HCT116 (cell line): ENCODE data around the gene PDIA2.

Source experiments
- CEBPB ChIP-seq: IDR thresholded peaks from 2 replicates; pipeline ENCODE4 v1.6.1; 2012; ENCODE audit warnings: low read depth
- EGR1 ChIP-seq: IDR thresholded peaks from 2 replicates; pipeline ENCODE4 v1.6.1; 2012; ENCODE audit warnings: low read depth
- EZH2 ChIP-seq: fragments of 200-600 bp; sonication (generic); IDR thresholded peaks from 2 replicates; pipeline ENCODE4 v1.6.1; 2017; ENCODE audit warnings: antibody characterized with exemption, mixed run types
- EZH2phosphoT487 ChIP-seq: fragments of 200-600 bp; IDR thresholded peaks from 2 replicates; pipeline ENCODE4 v1.6.1; 2018; ENCODE audit warnings: antibody characterized with exemption, borderline replicate concordance
- JUND ChIP-seq: IDR thresholded peaks from 2 replicates; pipeline ENCODE4 v1.6.1; 2012
- POLR2A ChIP-seq: IDR thresholded peaks from 2 replicates; pipeline ENCODE4 v1.7.0; 2011; ENCODE audit warnings: borderline replicate concordance; ENCODE audit not compliant: insufficient read depth, insufficient read length; ENCODE audit errors: extremely low read depth
- POLR2AphosphoS5 ChIP-seq: IDR thresholded peaks from 2 replicates; pipeline ENCODE4 v1.6.1; 2011; ENCODE audit warnings: mild to moderate bottlenecking, low read depth, low read length, moderate library complexity
- SP1 ChIP-seq: IDR thresholded peaks from 2 replicates; pipeline ENCODE4 v1.6.1; 2012; ENCODE audit warnings: low read depth
- TCF7L2 ChIP-seq: IDR thresholded peaks from 2 replicates; pipeline ENCODE4 v1.7.0; 2011; ENCODE audit warnings: borderline replicate concordance, inconsistent platforms; ENCODE audit not compliant: insufficient read depth, insufficient read length; ENCODE audit errors: extremely low read depth
- TF ChIP-seq, protein P1 (sequence below): IDR thresholded peaks from 2 replicates; pipeline ENCODE4 v1.6.1; 2011; ENCODE audit warnings: mild to moderate bottlenecking, low read length, moderate library complexity; ENCODE audit not compliant: insufficient replicate concordance; ENCODE audit errors: extremely low read depth
- TF ChIP-seq, protein P2 (sequence below), 3 experiments: fragments of 200-600 bp in 1 of 3; sonication (generic) in 1 of 3; IDR thresholded peaks in 2 of 3; conservative IDR thresholded peaks in 1 of 3; 2 replicates each; pipeline ENCODE4 v1.5.1; 2012 to 2017; ENCODE audit warnings: low read depth in 2 of 3, low read length in 2 of 3, antibody characterized with exemption in 1 of 3, borderline replicate concordance in 1 of 3, control low read depth in 1 of 3, mild to moderate bottlenecking in 1 of 3, mixed read lengths in 1 of 3, mixed run types in 1 of 3, moderate library complexity in 1 of 3; ENCODE audit not compliant: insufficient read depth in 1 of 3
- TF ChIP-seq, protein P3 (sequence below): IDR thresholded peaks from 2 replicates; pipeline ENCODE4 v1.6.1; 2012; ENCODE audit warnings: low read depth

DNA sequence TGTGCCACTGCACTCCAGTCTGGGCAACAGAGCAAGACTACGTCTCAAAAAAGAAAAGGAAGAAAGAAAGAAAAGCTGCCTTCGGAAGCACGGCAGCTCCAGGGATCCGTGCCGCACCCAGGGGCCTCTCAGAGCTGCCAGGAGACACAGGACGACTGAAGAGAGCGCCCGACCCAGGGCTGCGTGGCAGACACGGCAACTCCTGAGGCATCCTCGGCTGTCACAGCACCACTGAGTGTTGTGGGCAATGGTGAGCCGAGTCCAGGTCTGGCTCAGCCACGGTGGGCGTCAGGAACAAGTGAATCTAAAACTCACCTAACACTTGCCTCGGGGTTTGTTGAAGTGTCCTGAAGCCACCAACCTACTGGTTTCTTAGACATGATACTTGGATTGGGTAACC is 28.8 kb downstream of the PDIA2 start:
- TF ChIP-seq, protein P1, sequence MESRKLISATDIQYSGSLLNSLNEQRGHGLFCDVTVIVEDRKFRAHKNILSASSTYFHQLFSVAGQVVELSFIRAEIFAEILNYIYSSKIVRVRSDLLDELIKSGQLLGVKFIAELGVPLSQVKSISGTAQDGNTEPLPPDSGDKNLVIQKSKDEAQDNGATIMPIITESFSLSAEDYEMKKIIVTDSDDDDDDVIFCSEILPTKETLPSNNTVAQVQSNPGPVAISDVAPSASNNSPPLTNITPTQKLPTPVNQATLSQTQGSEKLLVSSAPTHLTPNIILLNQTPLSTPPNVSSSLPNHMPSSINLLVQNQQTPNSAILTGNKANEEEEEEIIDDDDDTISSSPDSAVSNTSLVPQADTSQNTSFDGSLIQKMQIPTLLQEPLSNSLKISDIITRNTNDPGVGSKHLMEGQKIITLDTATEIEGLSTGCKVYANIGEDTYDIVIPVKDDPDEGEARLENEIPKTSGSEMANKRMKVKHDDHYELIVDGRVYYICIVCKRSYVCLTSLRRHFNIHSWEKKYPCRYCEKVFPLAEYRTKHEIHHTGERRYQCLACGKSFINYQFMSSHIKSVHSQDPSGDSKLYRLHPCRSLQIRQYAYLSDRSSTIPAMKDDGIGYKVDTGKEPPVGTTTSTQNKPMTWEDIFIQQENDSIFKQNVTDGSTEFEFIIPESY: no peak
- TF ChIP-seq, protein P2, sequence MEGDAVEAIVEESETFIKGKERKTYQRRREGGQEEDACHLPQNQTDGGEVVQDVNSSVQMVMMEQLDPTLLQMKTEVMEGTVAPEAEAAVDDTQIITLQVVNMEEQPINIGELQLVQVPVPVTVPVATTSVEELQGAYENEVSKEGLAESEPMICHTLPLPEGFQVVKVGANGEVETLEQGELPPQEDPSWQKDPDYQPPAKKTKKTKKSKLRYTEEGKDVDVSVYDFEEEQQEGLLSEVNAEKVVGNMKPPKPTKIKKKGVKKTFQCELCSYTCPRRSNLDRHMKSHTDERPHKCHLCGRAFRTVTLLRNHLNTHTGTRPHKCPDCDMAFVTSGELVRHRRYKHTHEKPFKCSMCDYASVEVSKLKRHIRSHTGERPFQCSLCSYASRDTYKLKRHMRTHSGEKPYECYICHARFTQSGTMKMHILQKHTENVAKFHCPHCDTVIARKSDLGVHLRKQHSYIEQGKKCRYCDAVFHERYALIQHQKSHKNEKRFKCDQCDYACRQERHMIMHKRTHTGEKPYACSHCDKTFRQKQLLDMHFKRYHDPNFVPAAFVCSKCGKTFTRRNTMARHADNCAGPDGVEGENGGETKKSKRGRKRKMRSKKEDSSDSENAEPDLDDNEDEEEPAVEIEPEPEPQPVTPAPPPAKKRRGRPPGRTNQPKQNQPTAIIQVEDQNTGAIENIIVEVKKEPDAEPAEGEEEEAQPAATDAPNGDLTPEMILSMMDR (IDR thresholded peaks at IDR 0.05 in 2 of 3, conservative IDR thresholded peaks at IDR 0.05 in 1 of 3; ENCODE audit: borderline replicate concordance in 1 of 3, insufficient read depth in 1 of 3, low read depth in 2 of 3, low read length in 2 of 3): no peak
- TF ChIP-seq CEBPB: no peak
- no peak for TF ChIP-seq POLR2A
- TF ChIP-seq, protein P3, sequence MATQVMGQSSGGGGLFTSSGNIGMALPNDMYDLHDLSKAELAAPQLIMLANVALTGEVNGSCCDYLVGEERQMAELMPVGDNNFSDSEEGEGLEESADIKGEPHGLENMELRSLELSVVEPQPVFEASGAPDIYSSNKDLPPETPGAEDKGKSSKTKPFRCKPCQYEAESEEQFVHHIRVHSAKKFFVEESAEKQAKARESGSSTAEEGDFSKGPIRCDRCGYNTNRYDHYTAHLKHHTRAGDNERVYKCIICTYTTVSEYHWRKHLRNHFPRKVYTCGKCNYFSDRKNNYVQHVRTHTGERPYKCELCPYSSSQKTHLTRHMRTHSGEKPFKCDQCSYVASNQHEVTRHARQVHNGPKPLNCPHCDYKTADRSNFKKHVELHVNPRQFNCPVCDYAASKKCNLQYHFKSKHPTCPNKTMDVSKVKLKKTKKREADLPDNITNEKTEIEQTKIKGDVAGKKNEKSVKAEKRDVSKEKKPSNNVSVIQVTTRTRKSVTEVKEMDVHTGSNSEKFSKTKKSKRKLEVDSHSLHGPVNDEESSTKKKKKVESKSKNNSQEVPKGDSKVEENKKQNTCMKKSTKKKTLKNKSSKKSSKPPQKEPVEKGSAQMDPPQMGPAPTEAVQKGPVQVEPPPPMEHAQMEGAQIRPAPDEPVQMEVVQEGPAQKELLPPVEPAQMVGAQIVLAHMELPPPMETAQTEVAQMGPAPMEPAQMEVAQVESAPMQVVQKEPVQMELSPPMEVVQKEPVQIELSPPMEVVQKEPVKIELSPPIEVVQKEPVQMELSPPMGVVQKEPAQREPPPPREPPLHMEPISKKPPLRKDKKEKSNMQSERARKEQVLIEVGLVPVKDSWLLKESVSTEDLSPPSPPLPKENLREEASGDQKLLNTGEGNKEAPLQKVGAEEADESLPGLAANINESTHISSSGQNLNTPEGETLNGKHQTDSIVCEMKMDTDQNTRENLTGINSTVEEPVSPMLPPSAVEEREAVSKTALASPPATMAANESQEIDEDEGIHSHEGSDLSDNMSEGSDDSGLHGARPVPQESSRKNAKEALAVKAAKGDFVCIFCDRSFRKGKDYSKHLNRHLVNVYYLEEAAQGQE: no peak
- no peak for TF ChIP-seq EZH2phosphoT487
- no peak for TF ChIP-seq EZH2
- no peak for TF ChIP-seq TCF7L2
- no peak for TF ChIP-seq JUND
- TF ChIP-seq EGR1: no peak
- TF ChIP-seq POLR2AphosphoS5: no peak
- no peak for TF ChIP-seq SP1
